Adrenal gland (tissue), 12 donors: ENCODE results near the gene HMGB4. TPM values are rescaled to one million over a fixed set of nuclear protein-coding genes. Genes with fewer than 3 reads are reported as not detected.

ENCODE experiments used
- DNase-seq, 7 donors: peaks; one replicate each; pipeline ENCODE4 v3.0.0-alpha.2; 2019 to 2020
- H3K27ac ChIP-seq, 5 donors: fragments of 200-600 bp; sonication (generic) in 4 of 5; 1 replicate in 3 of 5; 2 replicates in 2 of 5; pipeline versions ENCODE4 v1.5.1 to v1.8.0; 2016 to 2020; ENCODE audit warnings: mild to moderate bottlenecking in 1 of 5
- H3K27me3 ChIP-seq: fragments of 200-600 bp; 2 replicates; pipeline ENCODE4 v1.8.0; 2021
- H3K36me3 ChIP-seq, 2 donors: fragments of 200-600 bp; replicated peaks in 1 of 2; 1 replicate in 1 of 2; 2 replicates in 1 of 2; pipeline versions ENCODE4 v1.5.1 to v1.8.0; 2018 to 2022
- H3K4me1 ChIP-seq, 2 donors: fragments of 200-600 bp; replicated peaks in 1 of 2; 1 replicate in 1 of 2; 2 replicates in 1 of 2; pipeline versions ENCODE4 v1.5.1 to v1.8.0; 2018 to 2021
- H3K4me3 ChIP-seq, 4 donors: fragments of 200-600 bp; sonication (generic) in 3 of 4; one replicate each; pipeline ENCODE4 v1.5.1; 2016 to 2018
- H3K9me3 ChIP-seq, 3 donors: fragments of 200-600 bp; sonication (generic) in 1 of 3; replicated peaks in 1 of 3; 1 replicate in 2 of 3; 2 replicates in 1 of 3; pipeline versions ENCODE4 v1.5.1 to v1.8.0; 2016 to 2021
- CTCF ChIP-seq, 6 experiments: fragments of 450-650 bp in 4 of 6; fragments of 200-600 bp in 2 of 6; sonication (generic) in 1 of 6; IDR thresholded peaks; 1 replicate in 5 of 6; 2 replicates in 1 of 6; pipeline versions ENCODE4 v1.5.1 to v1.8.0; 2016 to 2021; ENCODE audit warnings: antibody characterized with exemption in 6 of 6, mild to moderate bottlenecking in 2 of 6, moderate library complexity in 1 of 6
- POLR2A ChIP-seq, 2 donors: fragments of 450-650 bp; IDR thresholded peaks; one replicate each; pipeline ENCODE4 v1.6.1; 2017; ENCODE audit warnings: antibody characterized with exemption in 2 of 2, mild to moderate bottlenecking in 2 of 2, moderate library complexity in 1 of 2
- WGBS, 4 donors: extraction: QIAGEN DNeasy Blood & Tissue Kit in 2 of 4; methylation state at CpG; one replicate each; pipeline versions ENCODE4 v1.1.5 to v1.1.7; 2013 to 2017; 5-methylcytosine and 5-hydroxymethylcytosine counted together
- intact Hi-C, 2 donors: fragments of 100-400 bp; cut with DNase I; formaldehyde crosslinking; loops; one replicate each; pipeline versions ENCODE4 v1.14.1 to v1.15.0; 2022 to 2023
- polyA plus RNA-seq, 3 donors: library from polyadenylated mRNA; stranded (reverse); fragments of 200-250 nt in 2 of 3; fragments of 350-450 nt in 1 of 3; fragmentation: Illumina TruSeq in 1 of 3; extraction: RNeasy Lipid Tissue Mini Kit (QIAGEN cat#74804) in 1 of 3; gene quantifications; one replicate each; pipeline ENCODE4 v1.2.3, GENCODE V29; 2013 to 2014
- total RNA-seq, 9 donors: library from RNA; depleted of rRNA in 4 of 9; stranded (reverse); fragments of >200 nt in 4 of 9; fragments of 120-200 nt in 1 of 9; fragmentation: NEBNext Ultra II Directional in 1 of 9; extraction: Animal tissue kit (Norgen Biotek cat#: 25700) in 1 of 9; gene quantifications; one replicate each; pipeline versions ENCODE4 v1.1.0 to v1.2.4, GENCODE V29; 2013 to 2023
- donor health status: healthy with polysubstance abuse.
- donor health status: Bipolar disorder and iron deficiency.
- donor health status: DM: yes; HTN: yes; CAD: no.
- donor health status: DM: no; HTN: no; CAD: no.
- donor health status: DM: no; HTN: no; CAD: no.
- donor health status: DM: yes; HTN: yes; CAD: no.

The HMGB4 gene
- total and polyA plus RNA-seq, 12 donors = not detected

DNA sequence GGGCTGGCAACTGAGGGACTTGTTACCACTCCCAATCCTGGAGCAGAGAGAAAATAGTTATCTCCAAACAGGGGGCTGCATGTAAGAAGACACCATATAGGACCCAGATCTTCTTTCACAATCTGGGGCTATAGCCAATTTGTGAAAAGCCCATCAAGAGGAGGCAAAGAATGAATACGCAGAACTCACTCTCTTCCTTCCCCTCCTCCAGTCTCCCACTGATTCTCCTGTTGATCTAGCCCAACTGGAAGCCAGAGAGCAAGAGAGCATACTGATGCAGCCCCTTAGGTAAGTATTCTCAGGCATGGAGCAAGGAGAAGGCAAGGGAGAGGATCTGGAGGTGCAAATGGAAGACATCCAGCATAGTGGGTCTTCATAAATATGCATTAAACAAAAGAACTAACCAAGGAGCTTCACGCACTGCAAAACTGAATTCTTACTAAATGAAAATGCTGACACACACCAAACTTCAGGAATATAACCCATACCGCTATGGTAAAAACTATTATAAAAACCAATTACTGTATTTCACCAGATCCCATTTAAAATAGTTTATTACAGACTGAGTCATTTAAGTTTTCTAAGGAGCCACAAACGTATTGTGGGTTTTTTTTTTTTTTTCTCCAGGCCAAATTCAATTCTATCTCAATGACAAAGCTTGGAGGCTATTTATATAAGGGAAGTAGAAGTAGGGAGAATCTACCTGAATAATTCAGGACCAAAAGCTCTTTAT lies 15.5 kb upstream of the HMGB4 start:
- no peak for TF ChIP-seq CTCF (IDR thresholded peaks at IDR 0.05)
- TF ChIP-seq POLR2A (IDR thresholded peaks at IDR 0.05) = no peak
- H3K4me1 ChIP-seq = no peaks in the 10 kb centered on the region
- intact Hi-C loops = no loop called here
- no peaks in the 10 kb centered on the region for H3K27me3 ChIP-seq
- no peaks in the 10 kb centered on the region for H3K36me3 ChIP-seq
- H3K27ac ChIP-seq = no peak overlapping the region
- WGBS, 4 donors = 54 to 71% (median 67%) methylated on average over 4 of the region's 4 CpGs
- DNase-seq = no peak
- H3K4me3 ChIP-seq = no peak overlapping the region
- no peaks in the 10 kb centered on the region for H3K9me3 ChIP-seq

GRCh38 chr1:33849211-33849610 lies 14.7 kb upstream of the HMGB4 start:
- no peak for DNase-seq
- Histone ChIP-seq H3K4me1 (no peaks in the 10 kb centered on the region), H3K36me3 (no peaks in the 10 kb centered on the region), H3K4me3 (no peak overlapping the region), H3K9me3 (no peaks in the 10 kb centered on the region), H3K27me3 (no peaks in the 10 kb centered on the region), H3K27ac (no peak overlapping the region)
- intact Hi-C loops = no loop called here
- 80 to 100% (median 91%) methylated on average over 1 of the region's 1 CpG for WGBS, 4 donors
- TF ChIP-seq POLR2A (IDR thresholded peaks at IDR 0.05) (no peak), CTCF (IDR thresholded peaks at IDR 0.05) (no peak)

DNA sequence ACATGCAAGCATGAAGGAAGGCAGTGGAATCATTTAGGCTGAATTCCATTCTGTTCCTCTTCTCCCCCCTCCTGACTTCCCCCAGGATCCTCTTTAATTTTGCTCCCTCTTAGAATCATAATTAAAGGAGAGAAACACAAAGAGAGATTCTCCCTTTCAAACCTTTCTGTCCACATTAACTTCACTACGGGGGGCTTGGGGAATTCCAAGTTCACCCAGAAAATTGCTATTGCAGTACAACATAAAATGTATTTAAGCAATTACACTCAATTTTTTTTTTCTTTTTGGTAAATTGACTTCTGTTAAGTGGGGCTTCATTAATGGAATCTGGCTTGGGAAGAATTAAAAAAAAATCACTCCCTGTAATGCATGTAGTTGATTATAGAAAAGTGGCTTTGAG lies 13.4 kb upstream of the HMGB4 start:
- Histone ChIP-seq H3K4me3 (no peak overlapping the region), H3K9me3 (no peaks in the 10 kb centered on the region), H3K36me3 (no peaks in the 10 kb centered on the region), H3K27ac (no peak overlapping the region), H3K27me3 (no peaks in the 10 kb centered on the region), H3K4me1 (no peaks in the 10 kb centered on the region)
- intact Hi-C loops = no loop called here
- WGBS, 4 donors = 83 to 92% (median 90%) methylated on average over 1 of the region's 1 CpG
- no peak for DNase-seq
- TF ChIP-seq CTCF (IDR thresholded peaks at IDR 0.05) (no peak), POLR2A (IDR thresholded peaks at IDR 0.05) (no peak)

- Histone ChIP-seq H3K9me3 (no peaks in the 10 kb centered on the region), H3K4me1 (no peaks in the 10 kb centered on the region), H3K36me3 (no peaks in the 10 kb centered on the region), H3K4me3 (no peak overlapping the region), H3K27me3 (no peaks in the 10 kb centered on the region), H3K27ac (no peak overlapping the region)
- DNase-seq = no peak
- TF ChIP-seq POLR2A (IDR thresholded peaks at IDR 0.05) (no peak), CTCF (IDR thresholded peaks at IDR 0.05) (no peak)
- intact Hi-C loops = no loop called here
Measured at GRCh38 chr1:33852711-33853110, 11.2 kb upstream of the HMGB4 start.
